Neural crest cell (in vitro differentiated cells): Measurements from ENCODE around the gene MYO10. TPM values are rescaled to one million over a fixed set of nuclear protein-coding genes. Genes with fewer than 3 reads are reported as not detected.
"Not testable (repeated sequence)": the region's sequence is repeated elsewhere in the genome, so short reads cannot be mapped to it uniquely, and the experiment has no call there.

ENCODE experiments used
- DNase-seq: peaks from one replicate; pipeline ENCODE4 v3.0.0; 2021; ENCODE audit warnings: low read depth, mixed read lengths, low spot score
- H3K27ac Mint-ChIP-seq: one replicate; pipeline ENCODE4 v1.8.0; 2021; ENCODE audit warnings: mild to moderate bottlenecking, mixed read lengths; ENCODE audit not compliant: unreplicated experiment
- H3K27me3 Mint-ChIP-seq: 2 replicates; pipeline ENCODE4 v1.8.0; 2021; ENCODE audit warnings: low read depth, mild to moderate bottlenecking, mixed read lengths
- H3K36me3 Mint-ChIP-seq: 2 replicates; pipeline ENCODE4 v1.8.0; 2021; ENCODE audit warnings: low read depth, mild to moderate bottlenecking, mixed read lengths
- H3K4me1 Mint-ChIP-seq: 2 replicates; pipeline ENCODE4 v1.8.0; 2021; ENCODE audit warnings: mixed read lengths
- H3K4me3 Mint-ChIP-seq: one replicate; pipeline ENCODE4 v1.8.0; 2021; ENCODE audit warnings: mild to moderate bottlenecking, mixed read lengths
- H3K9me3 Mint-ChIP-seq: 2 replicates; pipeline ENCODE4 v1.8.0; 2021; ENCODE audit warnings: mixed read lengths
- CTCF ChIP-seq: fragments of 200-600 bp; sonication (generic); conservative IDR thresholded peaks from 2 replicates; pipeline ENCODE4 v1.5.0; 2021; ENCODE audit warnings: antibody characterized with exemption, mild to moderate bottlenecking
- total RNA-seq: library from RNA; stranded (reverse); gene quantifications from 2 replicates; pipeline ENCODE4 v1.2.1, GENCODE V29; 2021

The MYO10 gene
- total RNA-seq, 1 donor from 2014 or later, result 94.4 TPM

DNA sequence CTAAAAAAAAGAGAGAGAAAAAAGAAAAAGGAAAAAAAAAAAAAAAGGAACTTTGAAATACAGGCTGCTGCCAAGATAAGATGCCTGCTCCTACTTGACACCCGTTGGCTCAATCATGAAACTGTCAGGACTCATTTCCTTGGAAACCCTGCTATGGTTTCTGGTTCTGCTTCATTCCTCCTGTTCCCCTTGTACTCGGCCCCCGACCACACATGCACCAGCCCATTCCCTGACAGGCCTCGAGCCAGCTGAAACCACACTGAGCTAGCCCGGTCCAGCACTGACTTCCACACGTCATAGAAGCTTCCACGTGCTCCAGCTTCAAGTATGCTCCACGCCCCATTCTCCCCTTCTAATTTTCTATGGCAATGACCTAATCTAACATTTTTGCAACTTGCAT is 93.2 kb downstream of the MYO10 start:
- Mint-ChIP-seq H3K27ac (no peak overlapping the region), H3K4me3 (peak overlapping the region; percentile 3), H3K27me3 (no peaks in the 10 kb centered on the region), H3K4me1 (peaks cover 70% of the 10 kb centered on the region), H3K36me3 (peaks cover 6% of the 10 kb centered on the region), H3K9me3 (no peaks in the 10 kb centered on the region)
- TF ChIP-seq CTCF, result no peak
- DNase-seq, result no peak

GRCh38 chr5:16841416-16841815 is 94.7 kb downstream of the MYO10 start:
- peak overlapping the region; percentile 63 for H3K27ac Mint-ChIP-seq
- DNase-seq, result no peak
- H3K9me3 Mint-ChIP-seq, result no peaks in the 10 kb centered on the region
- H3K27me3 Mint-ChIP-seq, result no peaks in the 10 kb centered on the region
- no peak for TF ChIP-seq CTCF
- H3K36me3 Mint-ChIP-seq, result peaks cover 6% of the 10 kb centered on the region
- H3K4me1 Mint-ChIP-seq, result peaks cover 80% of the 10 kb centered on the region
- peak overlapping the region; percentile 9 for H3K4me3 Mint-ChIP-seq

GRCh38 chr5:16837305-16837704 is 98.8 kb downstream of the MYO10 start:
- no peaks in the 10 kb centered on the region for H3K27me3 Mint-ChIP-seq
- no peak for TF ChIP-seq CTCF
- peaks cover 70% of the 10 kb centered on the region for H3K4me1 Mint-ChIP-seq
- peaks cover 1% of the 10 kb centered on the region for H3K9me3 Mint-ChIP-seq
- no peak overlapping the region for H3K4me3 Mint-ChIP-seq
- no peak for DNase-seq
- H3K36me3 Mint-ChIP-seq, result peaks cover 6% of the 10 kb centered on the region
- H3K27ac Mint-ChIP-seq, result no peak overlapping the region

- Mint-ChIP-seq H3K4me1 (peaks cover 53% of the 10 kb centered on the region), H3K27me3 (no peaks in the 10 kb centered on the region), H3K36me3 (peaks cover 12% of the 10 kb centered on the region), H3K27ac (no peak overlapping the region), H3K4me3 (no peak overlapping the region), H3K9me3 (peaks cover 5% of the 10 kb centered on the region)
- no peak for TF ChIP-seq CTCF
- DNase-seq, result no peak
These were observed 102.1 kb downstream of the MYO10 start for GRCh38 chr5:16834029-16834428.

- H3K4me3 Mint-ChIP-seq, H3K27me3 Mint-ChIP-seq: not testable (repeated sequence)
These were observed 104.8 kb downstream of the MYO10 start for GRCh38 chr5:16831326-16831725.

GRCh38 chr5:16827755-16828154 is 108.3 kb downstream of the MYO10 start:
- no peaks in the 10 kb centered on the region for H3K27me3 Mint-ChIP-seq
- peaks cover 5% of the 10 kb centered on the region for H3K9me3 Mint-ChIP-seq
- no peak for TF ChIP-seq CTCF
- H3K4me3 Mint-ChIP-seq, result no peak overlapping the region
- peaks cover 15% of the 10 kb centered on the region for H3K36me3 Mint-ChIP-seq
- peaks cover 39% of the 10 kb centered on the region for H3K4me1 Mint-ChIP-seq
- DNase-seq, result no peak
- H3K27ac Mint-ChIP-seq, result no peak overlapping the region

More at GRCh38 chr5:16831326-16831725, 104.8 kb downstream of the MYO10 start:
- H3K27ac Mint-ChIP-seq, H3K36me3 Mint-ChIP-seq, DNase-seq, H3K9me3 Mint-ChIP-seq: not testable (repeated sequence)
- H3K4me1 Mint-ChIP-seq, result peaks cover 43% of the 10 kb centered on the region
